ENCODE data around the gene FAM78B. TPM values are rescaled to one million over a fixed set of nuclear protein-coding genes. Genes with fewer than 3 reads are reported as not detected.

The FAM78B gene
- total RNA-seq, 1 donor from 2014 or later = 66.0 TPM

GRCh38 chr1:166120281-166120680 lies 46.5 kb downstream of the FAM78B start:
- Mint-ChIP-seq H3K4me3 (ENCODE audit: unreplicated experiment) (peak overlapping the region; percentile 0), H3K27me3 (ENCODE audit: unreplicated experiment) (peaks cover 8% of the 10 kb centered on the region), H3K27ac (ENCODE audit: unreplicated experiment) (peak overlapping the region; percentile 90), H3K9me3 (ENCODE audit: unreplicated experiment) (peaks cover 13% of the 10 kb centered on the region), H3K4me1 (ENCODE audit: low read depth, unreplicated experiment) (peaks cover 53% of the 10 kb centered on the region), H3K36me3 (ENCODE audit: unreplicated experiment) (peaks cover 8% of the 10 kb centered on the region)
- no peak for TF ChIP-seq CTCF (IDR thresholded peaks at IDR 0.05; ENCODE audit: partially characterized antibody, unreplicated experiment)
- no peak for DNase-seq

- H3K27me3 Mint-ChIP-seq (ENCODE audit: unreplicated experiment) = peaks cover 8% of the 10 kb centered on the region
- TF ChIP-seq CTCF (IDR thresholded peaks at IDR 0.05; ENCODE audit: partially characterized antibody, unreplicated experiment) = no peak
- peaks cover 13% of the 10 kb centered on the region for H3K9me3 Mint-ChIP-seq (ENCODE audit: unreplicated experiment)
- H3K27ac Mint-ChIP-seq (ENCODE audit: unreplicated experiment) = peak overlapping the region; percentile 90
- H3K4me1 Mint-ChIP-seq (ENCODE audit: low read depth, unreplicated experiment) = peaks cover 59% of the 10 kb centered on the region
- peak; percentile 31 for DNase-seq
- peaks cover 13% of the 10 kb centered on the region for H3K36me3 Mint-ChIP-seq (ENCODE audit: unreplicated experiment)
- H3K4me3 Mint-ChIP-seq (ENCODE audit: unreplicated experiment) = peak overlapping the region; percentile 53
Observed at GRCh38 chr1:166119471-166119965, 47.3 kb downstream of the FAM78B start.

GRCh38 chr1:166117776-166118175 lies 49.0 kb downstream of the FAM78B start:
- Mint-ChIP-seq H3K4me3 (ENCODE audit: unreplicated experiment) (peak overlapping the region; percentile 19), H3K4me1 (ENCODE audit: low read depth, unreplicated experiment) (peaks cover 61% of the 10 kb centered on the region), H3K9me3 (ENCODE audit: unreplicated experiment) (peaks cover 6% of the 10 kb centered on the region), H3K36me3 (ENCODE audit: unreplicated experiment) (peaks cover 13% of the 10 kb centered on the region), H3K27me3 (ENCODE audit: unreplicated experiment) (peaks cover 5% of the 10 kb centered on the region), H3K27ac (ENCODE audit: unreplicated experiment) (peak overlapping the region; percentile 14)
- no peak for DNase-seq
- TF ChIP-seq CTCF (IDR thresholded peaks at IDR 0.05; ENCODE audit: partially characterized antibody, unreplicated experiment) = no peak

- peaks cover 3% of the 10 kb centered on the region for H3K9me3 Mint-ChIP-seq (ENCODE audit: unreplicated experiment)
- no peak for TF ChIP-seq CTCF (IDR thresholded peaks at IDR 0.05; ENCODE audit: partially characterized antibody, unreplicated experiment)
- no peak for DNase-seq
- peaks cover 3% of the 10 kb centered on the region for H3K27me3 Mint-ChIP-seq (ENCODE audit: unreplicated experiment)
- H3K27ac Mint-ChIP-seq (ENCODE audit: unreplicated experiment) = no peak overlapping the region
- H3K4me1 Mint-ChIP-seq (ENCODE audit: low read depth, unreplicated experiment) = peaks cover 62% of the 10 kb centered on the region
- peaks cover 8% of the 10 kb centered on the region for H3K36me3 Mint-ChIP-seq (ENCODE audit: unreplicated experiment)
- no peak overlapping the region for H3K4me3 Mint-ChIP-seq (ENCODE audit: unreplicated experiment)
Observed at GRCh38 chr1:166116026-166116425, 50.8 kb downstream of the FAM78B start.

GRCh38 chr1:166114419-166114818 lies 52.4 kb downstream of the FAM78B start:
- peaks cover 53% of the 10 kb centered on the region for H3K4me1 Mint-ChIP-seq (ENCODE audit: low read depth, unreplicated experiment)
- H3K27me3 Mint-ChIP-seq (ENCODE audit: unreplicated experiment) = peaks cover 3% of the 10 kb centered on the region
- TF ChIP-seq CTCF (IDR thresholded peaks at IDR 0.05; ENCODE audit: partially characterized antibody, unreplicated experiment) = no peak
- peaks cover 8% of the 10 kb centered on the region for H3K36me3 Mint-ChIP-seq (ENCODE audit: unreplicated experiment)
- H3K9me3 Mint-ChIP-seq (ENCODE audit: unreplicated experiment) = peaks cover 3% of the 10 kb centered on the region
- no peak overlapping the region for H3K27ac Mint-ChIP-seq (ENCODE audit: unreplicated experiment)
- DNase-seq = no peak
- H3K4me3 Mint-ChIP-seq (ENCODE audit: unreplicated experiment) = no peak overlapping the region
